H1 (cell line): ENCODE results near the gene PDIA5. TPM values are rescaled to one million over a fixed set of nuclear protein-coding genes. Genes with fewer than 3 reads are reported as not detected.

ENCODE experiments used
- CTCF ChIA-PET: fragments of 300-600 bp; sonication (Branson Sonifier 250); formaldehyde crosslinking; loops from one replicate; lab custom pipeline; 2021; ENCODE audit not compliant: partially characterized antibody; lab: Charles Lee
- POLR2A ChIA-PET: fragments of 300-600 bp; sonication (Branson Sonifier 250); formaldehyde crosslinking; loops from one replicate; lab custom pipeline; 2021; ENCODE audit warnings: inconsistent platforms; ENCODE audit not compliant: partially characterized antibody; lab: Charles Lee
- DNase-seq, 2 experiments: peaks; one replicate each; pipeline versions ENCODE4 v3.0.0 to v3.0.0-alpha.2; 2010 to 2022; ENCODE audit warnings: low spot score in 2 of 2, low read depth in 1 of 2, mixed read lengths in 1 of 2
- FAIRE-seq: peaks from 2 replicates; lab custom pipeline; 2011; peaks lifted over from hg19 to GRCh38; lab: Jason Lieb, UNC
- H2AFZ ChIP-seq: 2 replicates; pipeline ENCODE4 v1.8.1; 2012; ENCODE audit warnings: low read length, inconsistent platforms
- H2AK5ac ChIP-seq: 2 replicates; pipeline ENCODE4 v1.6.1; 2013; ENCODE audit warnings: low read depth, low read length
- H2BK120ac ChIP-seq: replicated peaks from 2 replicates; pipeline ENCODE3; 2013; ENCODE audit warnings: low read depth, low read length, inconsistent platforms
- H2BK12ac ChIP-seq: 2 replicates; pipeline ENCODE4 v1.6.1; 2013; ENCODE audit warnings: low read depth, low read length
- H2BK15ac ChIP-seq: 2 replicates; pipeline ENCODE4 v1.6.1; 2013; ENCODE audit warnings: low read length
- H2BK20ac ChIP-seq: 2 replicates; pipeline ENCODE4 v1.6.1; 2013; ENCODE audit warnings: low read length
- H2BK5ac ChIP-seq: 2 replicates; pipeline ENCODE4 v1.6.1; 2013; ENCODE audit warnings: low read depth, low read length
- H3K14ac ChIP-seq: 2 replicates; pipeline ENCODE4 v1.6.1; 2013; ENCODE audit warnings: inconsistent platforms; ENCODE audit not compliant: insufficient read length
- H3K18ac ChIP-seq: 2 replicates; pipeline ENCODE4 v1.6.1; 2013; ENCODE audit warnings: low read length; ENCODE audit errors: extremely low read depth
- H3K23ac ChIP-seq: 2 replicates; pipeline ENCODE4 v1.6.1; 2013; ENCODE audit warnings: inconsistent platforms; ENCODE audit not compliant: insufficient read length
- H3K23me2 ChIP-seq: 2 replicates; pipeline ENCODE4 v1.6.1; 2013; ENCODE audit warnings: low read depth, low read length
- H3K27ac ChIP-seq: 2 replicates; pipeline ENCODE4 v1.6.1; 2011; ENCODE audit warnings: low read depth, low read length, inconsistent platforms
- H3K27me3 ChIP-seq, 4 experiments: replicated peaks in 1 of 4; 1 replicate in 1 of 4; 2 replicates in 3 of 4; pipeline versions ENCODE4 v1.6.1 to v1.8.1; 2011 to 2013; ENCODE audit warnings: low read length in 3 of 4, mild to moderate bottlenecking in 3 of 4, inconsistent platforms in 2 of 4, mixed read lengths in 2 of 4, moderate library complexity in 1 of 4; ENCODE audit not compliant: control insufficient read depth in 3 of 4, insufficient read depth in 3 of 4; ENCODE audit errors: extremely low read depth in 1 of 4
- H3K36me3 ChIP-seq, 4 experiments: 2 replicates each; pipeline versions ENCODE4 v1.6.1 to v1.8.1; 2011 to 2013; ENCODE audit warnings: mild to moderate bottlenecking in 4 of 4, low read length in 3 of 4, moderate library complexity in 2 of 4, control low read depth in 1 of 4, inconsistent platforms in 1 of 4; ENCODE audit not compliant: insufficient read depth in 4 of 4, control insufficient read depth in 2 of 4
- H3K4ac ChIP-seq: replicated peaks from 2 replicates; pipeline ENCODE3; 2013; ENCODE audit warnings: low read length, low read depth, mixed read lengths, inconsistent platforms; ENCODE audit not compliant: insufficient read length
- H3K4me1 ChIP-seq, 4 experiments: replicated peaks in 1 of 4; 1 replicate in 1 of 4; 2 replicates in 3 of 4; pipeline versions ENCODE4 v1.6.1 to v1.8.1; 2011 to 2013; ENCODE audit warnings: low read length in 3 of 4, inconsistent platforms in 2 of 4, mixed read lengths in 1 of 4; ENCODE audit not compliant: insufficient read depth in 4 of 4, control insufficient read depth in 3 of 4
- H3K4me2 ChIP-seq, 2 experiments: 2 replicates each; pipeline versions ENCODE4 v1.6.1 to v1.8.1; 2011 to 2013; ENCODE audit warnings: low read depth in 2 of 2, low read length in 2 of 2, control low read depth in 1 of 2, inconsistent platforms in 1 of 2, mild to moderate bottlenecking in 1 of 2; ENCODE audit not compliant: insufficient read depth in 1 of 2
- H3K4me3 ChIP-seq, 4 experiments: fragments of 200-600, 300-600 bp in 1 of 4; sonication (generic), shearing (Covaris generic), sonication (Bioruptor Twin) in 1 of 4; 2 replicates each; pipeline versions ENCODE4 v1.5.1 to v1.8.1; 2011 to 2016; ENCODE audit warnings: low read length in 4 of 4, low read depth in 3 of 4, control low read depth in 2 of 4, inconsistent platforms in 2 of 4, mild to moderate bottlenecking in 2 of 4, mixed read lengths in 1 of 4, moderate library complexity in 1 of 4; ENCODE audit not compliant: insufficient read depth in 2 of 4; ENCODE audit errors: extremely low read depth in 1 of 4
- H3K56ac ChIP-seq: replicated peaks from 2 replicates; pipeline ENCODE3; 2013; ENCODE audit warnings: low read depth, mild to moderate bottlenecking, mixed read lengths, low read length, inconsistent platforms; ENCODE audit not compliant: insufficient read length
- H3K79me1 ChIP-seq: 2 replicates; pipeline ENCODE4 v1.6.1; 2013; ENCODE audit warnings: low read depth, low read length, control low read depth
- H3K79me2 ChIP-seq, 2 experiments: 2 replicates each; pipeline versions ENCODE4 v1.6.1 to v1.8.1; 2012 to 2013; ENCODE audit warnings: low read length in 2 of 2, mild to moderate bottlenecking in 2 of 2, inconsistent platforms in 1 of 2; ENCODE audit not compliant: insufficient read depth in 2 of 2, control insufficient read depth in 1 of 2
- H3K9ac ChIP-seq, 4 experiments: replicated peaks in 1 of 4; 1 replicate in 1 of 4; 2 replicates in 3 of 4; pipeline versions ENCODE4 v1.6.1 to v1.8.1; 2011 to 2013; ENCODE audit warnings: low read depth in 3 of 4, low read length in 3 of 4, control low read depth in 2 of 4, mild to moderate bottlenecking in 2 of 4, moderate library complexity in 2 of 4, inconsistent platforms in 1 of 4; ENCODE audit errors: extremely low read depth in 1 of 4
- H3K9me3 ChIP-seq, 2 experiments: 2 replicates each; pipeline versions ENCODE4 v1.6.1 to v1.8.1; 2012 to 2013; ENCODE audit warnings: mild to moderate bottlenecking in 2 of 2, moderate library complexity in 2 of 2, control low read depth in 1 of 2, inconsistent platforms in 1 of 2, low read depth in 1 of 2, low read length in 1 of 2, mixed read lengths in 1 of 2; ENCODE audit not compliant: insufficient read depth in 2 of 2
- H4K20me1 ChIP-seq, 2 experiments: replicated peaks in 1 of 2; 2 replicates each; pipeline versions ENCODE3 to v1.8.1; 2011 to 2013; ENCODE audit warnings: inconsistent platforms in 2 of 2, low read length in 2 of 2, mild to moderate bottlenecking in 1 of 2; ENCODE audit not compliant: insufficient read depth in 2 of 2, control insufficient read depth in 1 of 2
- H4K5ac ChIP-seq: 2 replicates; pipeline ENCODE4 v1.6.1; 2013; ENCODE audit warnings: low read length, low read depth, mixed read lengths, inconsistent platforms; ENCODE audit not compliant: insufficient read length
- H4K8ac ChIP-seq: 2 replicates; pipeline ENCODE4 v1.8.0; 2013; ENCODE audit warnings: mild to moderate bottlenecking, moderate library complexity, low read length, inconsistent platforms; ENCODE audit not compliant: insufficient read depth; ENCODE audit errors: extremely low read depth
- H4K91ac ChIP-seq: replicated peaks from 2 replicates; pipeline ENCODE3; 2013; ENCODE audit warnings: low read length, mixed read lengths, inconsistent platforms; ENCODE audit not compliant: insufficient read length
- BRCA1 ChIP-seq: IDR thresholded peaks from 2 replicates; pipeline ENCODE4 v1.6.1; 2012; ENCODE audit warnings: low read depth, low read length, improper control_type of control experiment
- GABPA ChIP-seq: IDR thresholded peaks from 2 replicates; pipeline ENCODE4 v1.6.1; 2011; ENCODE audit warnings: mild to moderate bottlenecking, low read length, moderate library complexity, borderline replicate concordance; ENCODE audit not compliant: insufficient read depth
- KDM5A ChIP-seq: fragments of 200-600 bp; IDR thresholded peaks from 2 replicates; pipeline ENCODE4 v1.7.1; 2012; ENCODE audit warnings: mild to moderate bottlenecking, low read length, inconsistent platforms, mixed read lengths
- RFX5 ChIP-seq: IDR thresholded peaks from 2 replicates; pipeline ENCODE4 v1.6.1; 2011; ENCODE audit warnings: low read depth, low read length, improper control_type of control experiment, borderline replicate concordance
- TAF7 ChIP-seq: optimal IDR thresholded peaks from 2 replicates; pipeline ENCODE3; 2011; ENCODE audit warnings: low read depth, mild to moderate bottlenecking, inconsistent platforms, low read length, moderate library complexity, borderline replicate concordance
- YY1 ChIP-seq: IDR thresholded peaks from 2 replicates; pipeline ENCODE4 v1.6.1; 2011; ENCODE audit warnings: low read depth, mild to moderate bottlenecking, low read length
- WGBS, 2 experiments: shearing (Covaris generic) in 1 of 2; methylation state at CpG; one replicate each; pipeline versions ENCODE4 v1.1.6 to v1.1.7; 2013 to 2015; ENCODE audit warnings: low lambda C conversion rate in 2 of 2, mixed read lengths in 2 of 2, inconsistent platforms in 1 of 2, low coverage in 1 of 2, missing lambda C conversion rate in 1 of 2; ENCODE audit not compliant: insufficient replicate concordance in 2 of 2, insufficient coverage in 1 of 2, insufficient read length in 1 of 2; ENCODE audit errors: extremely low coverage in 1 of 2, missing lambda C conversion rate in 1 of 2; 5-methylcytosine and 5-hydroxymethylcytosine counted together
- polyA plus RNA-seq, 7 experiments: library from polyadenylated mRNA; depleted of rRNA in 3 of 7; stranded (reverse) in 5 of 7; unstranded in 2 of 7; fragments of >200 nt in 5 of 7; fragments of 200-250 nt in 2 of 7; gene quantifications; 1 replicate in 5 of 7; 2 replicates in 1 of 7; 4 replicates in 1 of 7; pipeline versions ENCODE4 v1.2.1 to v1.2.3, GENCODE V29; 2011 to 2013; ENCODE audit warnings: missing spikeins in 2 of 7, mixed read lengths in 2 of 7
- total RNA-seq: library from RNA; stranded (reverse); fragmentation: NEBNext Ultra II Directional; extraction: Animal tissue kit (Norgen Biotek cat#: 25700); gene quantifications from 2 replicates; pipeline ENCODE4 v1.2.1, GENCODE V29; 2021
- TF ChIP-seq, protein P1 (sequence below): IDR thresholded peaks from 2 replicates; pipeline ENCODE4 v1.6.1; 2012; ENCODE audit warnings: inconsistent platforms

Gene PDIA5
- total and polyA plus RNA-seq, 2 of the 8 experiments (the other 6 are each of a cell fraction or from before 2014, with no cell fraction given): 18.2 to 32.8 TPM

DNA sequence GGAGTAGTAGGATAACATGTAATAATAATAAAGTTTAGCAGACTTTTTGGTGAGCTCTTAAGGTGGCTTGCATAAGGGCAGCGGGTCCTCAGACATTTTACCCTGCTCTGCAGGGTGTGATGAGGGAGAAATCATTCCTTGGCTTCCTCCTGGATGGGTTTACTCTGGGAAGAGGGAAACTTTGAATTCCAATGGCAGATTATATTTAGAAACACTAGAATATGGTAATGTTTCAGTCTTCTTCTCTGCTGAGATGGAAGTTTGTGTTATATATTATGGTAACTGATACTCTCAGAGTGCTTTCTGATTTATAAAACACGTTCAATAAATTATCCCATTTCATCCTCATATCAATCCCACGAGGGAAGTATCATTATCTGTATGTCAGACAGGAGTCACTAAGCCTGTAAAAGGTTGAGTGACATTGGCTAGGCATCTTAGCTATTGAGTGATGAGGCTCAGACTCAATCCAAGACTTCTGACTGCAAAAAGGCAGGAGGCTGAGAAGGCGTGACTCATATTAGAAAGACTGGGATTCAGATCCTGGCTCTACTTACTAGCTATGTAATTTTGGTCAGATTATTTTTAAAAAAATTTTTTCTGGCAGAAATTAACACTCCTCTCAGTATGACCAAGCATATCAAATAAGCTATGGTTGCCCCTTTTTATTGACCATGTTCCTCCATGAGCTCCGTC is 19.3 kb downstream of the PDIA5 start:
- no peak for DNase-seq
- ChIA-PET CTCF (interaction anchor here (0.6 to 1.5 kb wide), 6 partner anchors 9 to 324 kb away, joined by 3 to 4 read pairs (median 3); no protein-coding TSS in a partner anchor), POLR2A (interaction anchor here (1.4 kb wide), 1 partner anchor 15 kb away, joined by 4 read pairs; no protein-coding TSS in a partner anchor)
- H3K4ac ChIP-seq: no peak overlapping the region
- no peak overlapping the region for H2AK5ac ChIP-seq
- H3K14ac ChIP-seq: no peak overlapping the region
- no peak overlapping the region for H2BK20ac ChIP-seq
- no peak overlapping the region for H3K56ac ChIP-seq
- no peaks in the 10 kb centered on the region for H3K23me2 ChIP-seq
- H3K9ac ChIP-seq: no peak overlapping the region
- no peak for TF ChIP-seq BRCA1
- TF ChIP-seq GABPA: no peak
- TF ChIP-seq RFX5: no peak
- TF ChIP-seq YY1: no peak
- TF ChIP-seq, protein P1, sequence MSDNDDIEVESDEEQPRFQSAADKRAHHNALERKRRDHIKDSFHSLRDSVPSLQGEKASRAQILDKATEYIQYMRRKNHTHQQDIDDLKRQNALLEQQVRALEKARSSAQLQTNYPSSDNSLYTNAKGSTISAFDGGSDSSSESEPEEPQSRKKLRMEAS: no peak
- TF ChIP-seq KDM5A: no peak
- no peak for TF ChIP-seq TAF7
- no peak overlapping the region for H3K4me2 ChIP-seq
- H2BK5ac ChIP-seq: no peak overlapping the region
- peaks cover 15 to 30% of the 10 kb centered on the region in 2 experiments for H4K20me1 ChIP-seq
- H3K9me3 ChIP-seq: no peaks in the 10 kb centered on the region
- H3K36me3 ChIP-seq: no peaks in the 10 kb centered on the region; a peak in 1 of 8 replicates
- no peak overlapping the region for H4K8ac ChIP-seq
- WGBS, 2 experiments: 83% methylated on average over 5 of the region's 5 CpGs; no CpG with 5 or more reads in 1 of the 2 experiments
- H2BK15ac ChIP-seq: no peak overlapping the region
- no peak overlapping the region for H3K4me3 ChIP-seq
- no peak overlapping the region for H4K91ac ChIP-seq
- peaks cover 0 to 72% of the 10 kb centered on the region in 2 experiments; a peak in 2 of 4 replicates for H3K79me2 ChIP-seq
- H4K5ac ChIP-seq: no peak overlapping the region
- no peak overlapping the region for H2BK120ac ChIP-seq
- no peak overlapping the region for H2AFZ ChIP-seq
- H3K27ac ChIP-seq: no peak overlapping the region
- peaks cover 7 to 42% (median 21%) of the 10 kb centered on the region in 4 experiments for H3K4me1 ChIP-seq
- FAIRE-seq: no peak
- no peak overlapping the region for H2BK12ac ChIP-seq
- H3K18ac ChIP-seq: no peak overlapping the region
- no peaks in the 10 kb centered on the region for H3K27me3 ChIP-seq
- H3K79me1 ChIP-seq: peaks cover 9% of the 10 kb centered on the region
- no peak overlapping the region for H3K23ac ChIP-seq
